ENCODE results near the gene PCOLCE2.

DNA sequence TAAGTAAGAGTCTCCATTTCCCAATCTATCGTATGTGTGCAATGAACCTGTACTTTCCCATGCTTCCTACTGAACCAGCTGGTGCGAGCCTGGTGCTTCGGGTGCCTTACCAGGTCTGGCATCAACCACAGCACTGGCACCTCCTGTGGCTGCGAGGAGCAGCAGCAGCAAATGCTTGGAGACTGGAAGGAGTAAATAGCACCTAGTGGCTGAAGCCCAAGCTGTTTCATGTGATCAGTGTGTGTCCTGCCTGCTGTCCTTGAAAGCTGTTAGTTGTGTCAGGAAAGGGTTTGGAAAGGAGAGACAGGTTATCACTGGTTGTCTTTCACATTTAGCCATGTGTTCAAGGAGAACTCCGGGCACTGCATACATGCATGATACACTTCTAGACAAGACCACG lies 31.8 kb downstream of the PCOLCE2 start:
- TF ChIP-seq, protein P1, sequence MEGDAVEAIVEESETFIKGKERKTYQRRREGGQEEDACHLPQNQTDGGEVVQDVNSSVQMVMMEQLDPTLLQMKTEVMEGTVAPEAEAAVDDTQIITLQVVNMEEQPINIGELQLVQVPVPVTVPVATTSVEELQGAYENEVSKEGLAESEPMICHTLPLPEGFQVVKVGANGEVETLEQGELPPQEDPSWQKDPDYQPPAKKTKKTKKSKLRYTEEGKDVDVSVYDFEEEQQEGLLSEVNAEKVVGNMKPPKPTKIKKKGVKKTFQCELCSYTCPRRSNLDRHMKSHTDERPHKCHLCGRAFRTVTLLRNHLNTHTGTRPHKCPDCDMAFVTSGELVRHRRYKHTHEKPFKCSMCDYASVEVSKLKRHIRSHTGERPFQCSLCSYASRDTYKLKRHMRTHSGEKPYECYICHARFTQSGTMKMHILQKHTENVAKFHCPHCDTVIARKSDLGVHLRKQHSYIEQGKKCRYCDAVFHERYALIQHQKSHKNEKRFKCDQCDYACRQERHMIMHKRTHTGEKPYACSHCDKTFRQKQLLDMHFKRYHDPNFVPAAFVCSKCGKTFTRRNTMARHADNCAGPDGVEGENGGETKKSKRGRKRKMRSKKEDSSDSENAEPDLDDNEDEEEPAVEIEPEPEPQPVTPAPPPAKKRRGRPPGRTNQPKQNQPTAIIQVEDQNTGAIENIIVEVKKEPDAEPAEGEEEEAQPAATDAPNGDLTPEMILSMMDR (IDR thresholded peaks at IDR 0.05; ENCODE audit: low read depth, low read length): no peak
- TF ChIP-seq EZH2phosphoT487 (IDR thresholded peaks at IDR 0.05; ENCODE audit: low read depth): no peak

Measured in OCI-LY3 (cell line).